Vagina (tissue), 2 donors: ENCODE results near the gene GALNT2.

Source experiments
- CTCF ChIP-seq, 3 experiments: fragments of 450-650 bp in 2 of 3; fragments of 200-600 bp in 1 of 3; sonication (generic) in 1 of 3; IDR thresholded peaks; one replicate each; pipeline ENCODE4 v1.5.1; 2017 to 2019; ENCODE audit warnings: antibody characterized with exemption in 3 of 3, mild to moderate bottlenecking in 2 of 3, moderate library complexity in 2 of 3
- POLR2A ChIP-seq, 2 donors: fragments of 450-650 bp; IDR thresholded peaks; one replicate each; pipeline ENCODE4 v1.6.1; 2017; ENCODE audit warnings: antibody characterized with exemption in 2 of 2, mild to moderate bottlenecking in 2 of 2, moderate library complexity in 2 of 2
- POLR2AphosphoS5 ChIP-seq, 2 donors: sonication (generic); formaldehyde crosslinking; IDR thresholded peaks; one replicate each; pipeline ENCODE4 v1.9.0; 2017; ENCODE audit warnings: antibody characterized with exemption in 2 of 2, mild to moderate bottlenecking in 2 of 2, low read depth in 1 of 2; ENCODE audit not compliant: insufficient read depth in 1 of 2

GRCh38 chr1:230283678-230284077 is 216.6 kb downstream of the GALNT2 start:
- TF ChIP-seq CTCF (IDR thresholded peaks at IDR 0.05) (no peak), POLR2A (IDR thresholded peaks at IDR 0.05) (no peak), POLR2AphosphoS5 (IDR thresholded peaks at IDR 0.05; ENCODE audit: insufficient read depth in 1 of 2, low read depth in 1 of 2) (no peak)
